22Rv1 (cell line): ENCODE data around the gene NRF1.
"Not testable (repeated sequence)": the region's sequence is repeated elsewhere in the genome, so short reads cannot be mapped to it uniquely, and the experiment has no call there.

Source experiments
- H3K27ac ChIP-seq: fragments of 450-650 bp; 2 replicates; pipeline ENCODE4 v1.5.1; 2017
- ZFX ChIP-seq: fragments of 450-650 bp; IDR thresholded peaks from 2 replicates; pipeline ENCODE4 v1.6.1; 2017; ENCODE audit warnings: antibody characterized with exemption, borderline replicate concordance
- TF ChIP-seq, protein P1 (sequence below): fragments of 450-650 bp; IDR thresholded peaks from 2 replicates; pipeline ENCODE4 v1.5.1; 2017; ENCODE audit warnings: mild to moderate bottlenecking

Gene NRF1

GRCh38 chr7:129572205-129572604 lies 39.3 kb upstream of the NRF1 start:
- TF ChIP-seq, protein P1, sequence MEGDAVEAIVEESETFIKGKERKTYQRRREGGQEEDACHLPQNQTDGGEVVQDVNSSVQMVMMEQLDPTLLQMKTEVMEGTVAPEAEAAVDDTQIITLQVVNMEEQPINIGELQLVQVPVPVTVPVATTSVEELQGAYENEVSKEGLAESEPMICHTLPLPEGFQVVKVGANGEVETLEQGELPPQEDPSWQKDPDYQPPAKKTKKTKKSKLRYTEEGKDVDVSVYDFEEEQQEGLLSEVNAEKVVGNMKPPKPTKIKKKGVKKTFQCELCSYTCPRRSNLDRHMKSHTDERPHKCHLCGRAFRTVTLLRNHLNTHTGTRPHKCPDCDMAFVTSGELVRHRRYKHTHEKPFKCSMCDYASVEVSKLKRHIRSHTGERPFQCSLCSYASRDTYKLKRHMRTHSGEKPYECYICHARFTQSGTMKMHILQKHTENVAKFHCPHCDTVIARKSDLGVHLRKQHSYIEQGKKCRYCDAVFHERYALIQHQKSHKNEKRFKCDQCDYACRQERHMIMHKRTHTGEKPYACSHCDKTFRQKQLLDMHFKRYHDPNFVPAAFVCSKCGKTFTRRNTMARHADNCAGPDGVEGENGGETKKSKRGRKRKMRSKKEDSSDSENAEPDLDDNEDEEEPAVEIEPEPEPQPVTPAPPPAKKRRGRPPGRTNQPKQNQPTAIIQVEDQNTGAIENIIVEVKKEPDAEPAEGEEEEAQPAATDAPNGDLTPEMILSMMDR = no peak
- no peak for TF ChIP-seq ZFX
- H3K27ac ChIP-seq = no peak overlapping the region

GRCh38 chr7:129574487-129574886 lies 37.0 kb upstream of the NRF1 start:
- TF ChIP-seq ZFX = no peak
- TF ChIP-seq, protein P1 = no peak
- H3K27ac ChIP-seq = no peak overlapping the region

- H3K27ac ChIP-seq = no peak overlapping the region
- TF ChIP-seq, protein P1 = no peak
- TF ChIP-seq ZFX = no peak
Observed at GRCh38 chr7:129575699-129576098, 35.8 kb upstream of the NRF1 start.

DNA sequence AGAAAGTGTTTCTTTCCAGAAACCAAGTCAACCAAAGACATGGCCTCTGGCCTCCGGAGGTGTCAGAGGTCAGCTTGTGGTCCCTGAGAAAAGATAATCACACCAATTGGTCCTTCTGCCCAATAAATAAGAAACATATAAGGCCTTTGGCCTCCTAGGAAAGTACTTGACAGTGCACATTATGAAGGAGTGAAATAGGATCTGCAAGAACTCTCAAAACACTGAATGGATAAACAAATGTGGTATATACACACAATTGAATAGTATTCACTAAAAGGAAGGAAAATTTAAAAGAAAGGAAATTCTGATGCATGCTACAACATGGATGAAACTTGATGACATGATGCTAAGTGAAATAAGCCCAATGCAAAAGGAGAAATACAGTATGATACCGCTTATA lies 35.4 kb upstream of the NRF1 start:
- no peak overlapping the region for H3K27ac ChIP-seq
- TF ChIP-seq, protein P1 = no peak
- no peak for TF ChIP-seq ZFX

DNA sequence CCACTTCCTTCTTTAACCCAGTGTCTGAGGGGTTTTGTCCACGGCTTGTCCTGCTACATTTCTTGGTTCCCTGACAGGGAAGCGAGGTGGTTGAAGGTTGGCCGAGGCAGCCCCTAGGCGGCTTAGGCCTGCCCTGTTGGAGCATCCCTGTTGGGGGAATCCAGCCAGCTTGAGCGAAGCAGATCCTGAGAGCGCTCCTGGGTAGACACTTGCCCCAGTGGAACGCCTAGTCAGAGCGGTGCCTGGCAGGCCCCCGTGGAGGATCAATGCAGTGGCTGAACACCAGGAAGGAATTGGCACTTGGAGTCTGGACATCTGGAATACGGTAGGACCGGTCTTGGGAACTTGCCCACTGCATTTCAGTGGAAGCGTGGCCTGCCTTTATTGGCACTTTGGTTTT lies 32.7 kb upstream of the NRF1 start:
- H3K27ac ChIP-seq = no peak overlapping the region
- TF ChIP-seq, protein P1 = no peak
- TF ChIP-seq ZFX = no peak

- not testable (repeated sequence) for H3K27ac ChIP-seq
Observed at GRCh38 chr7:129586179-129586578, 25.3 kb upstream of the NRF1 start.

GRCh38 chr7:129588268-129588667 lies 23.3 kb upstream of the NRF1 start:
- TF ChIP-seq, protein P1 = no peak
- no peak for TF ChIP-seq ZFX
- H3K27ac ChIP-seq = no peak overlapping the region

- no peak overlapping the region for H3K27ac ChIP-seq
- TF ChIP-seq, protein P1 = no peak
- TF ChIP-seq ZFX = no peak
Observed at GRCh38 chr7:129591868-129592267, 19.7 kb upstream of the NRF1 start.

DNA sequence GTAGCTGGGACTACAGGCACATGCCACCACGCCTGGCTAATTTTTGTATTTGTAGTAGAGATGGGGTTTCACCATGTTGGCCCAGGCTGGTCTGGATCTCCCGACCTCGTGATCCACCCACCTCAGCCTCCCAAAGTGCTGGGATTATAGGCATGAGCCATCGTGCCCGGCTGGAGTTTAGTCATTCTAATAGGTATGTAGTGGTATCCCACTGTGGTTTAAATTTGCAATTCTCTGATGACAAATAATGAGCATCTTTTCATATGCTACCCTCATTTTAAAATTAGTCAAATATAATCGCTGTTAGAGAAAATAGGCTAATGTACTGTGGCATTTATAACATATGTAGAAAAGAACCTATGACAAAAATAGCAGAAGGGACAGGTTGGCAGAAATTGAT lies 15.1 kb upstream of the NRF1 start:
- H3K27ac ChIP-seq = not testable (repeated sequence)
